K562 (cell line): Measurements from ENCODE around the gene RBM34. TPM values are rescaled to one million over a fixed set of nuclear protein-coding genes. Genes with fewer than 3 reads are reported as not detected.

Experiments used
- BCL6 ChIP-seq: fragments of 250-450 bp; sonication (Bioruptor Pico); IDR thresholded peaks from 2 replicates; pipeline ENCODE4 v1.4.0; 2020
- CEBPZ ChIP-seq: fragments of 150-350 bp; IDR thresholded peaks from 2 replicates; pipeline ENCODE4 v1.6.1; 2014; ENCODE audit warnings: low read depth, mild to moderate bottlenecking, low read length, borderline replicate concordance
- FOXM1 ChIP-seq, 2 experiments: fragments of 450-650 bp in 1 of 2; sonication (generic) in 1 of 2; formaldehyde crosslinking in 1 of 2; IDR thresholded peaks; 2 replicates each; pipeline versions ENCODE4 v1.6.1 to v1.9.0; 2017 to 2022; ENCODE audit warnings: low read depth in 2 of 2, mild to moderate bottlenecking in 2 of 2, missing genetic modification reagents in 1 of 2, moderate library complexity in 1 of 2
- GATAD2A ChIP-seq: fragments of 450-650 bp; IDR thresholded peaks from 2 replicates; pipeline ENCODE4 v1.6.1; 2017
- ILK ChIP-seq: fragments of 450-650 bp; IDR thresholded peaks from 2 replicates; pipeline ENCODE4 v1.6.1; 2016; ENCODE audit warnings: missing genetic modification characterization, low read depth, mild to moderate bottlenecking, missing compliant biosample characterization, moderate library complexity, borderline replicate concordance
- JUNB ChIP-seq: fragments of 450-650 bp; formaldehyde crosslinking; conservative IDR thresholded peaks from 2 replicates; pipeline ENCODE4 v1.4.0; 2020; ENCODE audit warnings: mild to moderate bottlenecking
- MAZ ChIP-seq, 2 experiments: fragments of 450-650 bp in 1 of 2; sonication (generic) in 1 of 2; formaldehyde crosslinking; IDR thresholded peaks in 1 of 2; conservative IDR thresholded peaks in 1 of 2; 2 replicates each; pipeline versions ENCODE4 v1.4.0 to v1.5.0; 2020; ENCODE audit warnings: mild to moderate bottlenecking in 1 of 2, missing genetic modification reagents in 1 of 2
- MXI1 ChIP-seq: IDR thresholded peaks from 2 replicates; pipeline ENCODE4 v1.6.1; 2011; ENCODE audit warnings: low read depth, mild to moderate bottlenecking, improper control_type of control experiment, low read length
- NONO ChIP-seq, 2 experiments: fragments of 200-400 bp in 1 of 2; fragments of 450-650 bp in 1 of 2; formaldehyde crosslinking in 1 of 2; IDR thresholded peaks; 2 replicates each; pipeline ENCODE4 v1.6.1; 2017; ENCODE audit warnings: low read depth in 2 of 2, mild to moderate bottlenecking in 2 of 2, moderate library complexity in 2 of 2, low read length in 1 of 2
- NR2F6 ChIP-seq: fragments of 450-650 bp; formaldehyde crosslinking; IDR thresholded peaks from 2 replicates; pipeline ENCODE4 v1.4.0; 2020; ENCODE audit warnings: mild to moderate bottlenecking
- OTX1 ChIP-seq: fragments of 450-650 bp; formaldehyde crosslinking; IDR thresholded peaks from 2 replicates; pipeline ENCODE4 v1.4.0; 2022; ENCODE audit warnings: mild to moderate bottlenecking
- SIN3A ChIP-seq, 2 experiments: fragments of 150-350 bp in 1 of 2; IDR thresholded peaks; 2 replicates each; pipeline ENCODE4 v1.6.1; 2011 to 2016; ENCODE audit warnings: borderline replicate concordance in 2 of 2, low read depth in 2 of 2, low read length in 2 of 2, mild to moderate bottlenecking in 2 of 2, moderate library complexity in 2 of 2; ENCODE audit not compliant: control insufficient read depth in 1 of 2
- SOX6 ChIP-seq: fragments of 450-650 bp; IDR thresholded peaks from 2 replicates; pipeline ENCODE4 v1.6.1; 2014; ENCODE audit warnings: mild to moderate bottlenecking
- TAF1 ChIP-seq: IDR thresholded peaks from 2 replicates; pipeline ENCODE4 v1.6.1; 2011; ENCODE audit warnings: mild to moderate bottlenecking, low read length, moderate library complexity; ENCODE audit not compliant: insufficient read depth, control insufficient read depth, severe bottlenecking; ENCODE audit errors: extremely low read depth
- ZKSCAN1 ChIP-seq: fragments of 150-350 bp; IDR thresholded peaks from 2 replicates; pipeline ENCODE4 v1.6.1; 2016; ENCODE audit warnings: low read depth, low read length
- ZNF695 ChIP-seq: fragments of 450-650 bp; formaldehyde crosslinking; IDR thresholded peaks from 2 replicates; pipeline ENCODE4 v1.4.0; 2020; ENCODE audit warnings: mild to moderate bottlenecking, moderate library complexity
- ZNF717 ChIP-seq: fragments of 250-450 bp; sonication (Bioruptor Pico); IDR thresholded peaks from 2 replicates; pipeline ENCODE4 v1.5.0; 2021
- polyA plus RNA-seq, 8 experiments: library from polyadenylated mRNA; depleted of rRNA in 4 of 8; stranded (reverse) in 5 of 8; unstranded in 3 of 8; fragments of >200 nt; fragmentation: Nextera tagmentation in 2 of 8; fragmentation: Illumina TruSeq in 1 of 8; extraction: Ambion mirVana in 2 of 8; extraction: Trizol in 1 of 8; gene quantifications; 2 replicates each; pipeline versions ENCODE4 v1.2.1 to v1.2.3, GENCODE V29; 2011 to 2014; ENCODE audit warnings: inconsistent platforms in 1 of 8, missing spikeins in 1 of 8
- total RNA-seq, 7 experiments: library from RNA; depleted of rRNA in 6 of 7; stranded (reverse); fragments of >200 nt in 6 of 7; fragmentation: Illumina TruSeq in 2 of 7; extraction: Trizol in 2 of 7; gene quantifications; 2 replicates each; pipeline versions ENCODE4 v1.2.1 to v1.2.3, GENCODE V29; 2011 to 2021; ENCODE audit warnings: low replicate concordance in 1 of 7
- TF ChIP-seq, protein P1 (sequence below): fragments of 250-450 bp; sonication (Bioruptor Pico); IDR thresholded peaks from 2 replicates; pipeline ENCODE4 v1.8.0; 2022; ENCODE audit warnings: inconsistent platforms
- TF ChIP-seq, protein P2 (sequence below): fragments of 250-450 bp; sonication (Bioruptor Pico); IDR thresholded peaks from 2 replicates; pipeline ENCODE4 v1.8.0; 2022; ENCODE audit warnings: inconsistent platforms, mild to moderate bottlenecking, moderate library complexity, borderline replicate concordance

RBM34 gene
- total and polyA plus RNA-seq, 9 of the 15 experiments (the other 6 are each of a cell fraction or from before 2014, with no cell fraction given): 64.0 to 178 (median 124) TPM

DNA sequence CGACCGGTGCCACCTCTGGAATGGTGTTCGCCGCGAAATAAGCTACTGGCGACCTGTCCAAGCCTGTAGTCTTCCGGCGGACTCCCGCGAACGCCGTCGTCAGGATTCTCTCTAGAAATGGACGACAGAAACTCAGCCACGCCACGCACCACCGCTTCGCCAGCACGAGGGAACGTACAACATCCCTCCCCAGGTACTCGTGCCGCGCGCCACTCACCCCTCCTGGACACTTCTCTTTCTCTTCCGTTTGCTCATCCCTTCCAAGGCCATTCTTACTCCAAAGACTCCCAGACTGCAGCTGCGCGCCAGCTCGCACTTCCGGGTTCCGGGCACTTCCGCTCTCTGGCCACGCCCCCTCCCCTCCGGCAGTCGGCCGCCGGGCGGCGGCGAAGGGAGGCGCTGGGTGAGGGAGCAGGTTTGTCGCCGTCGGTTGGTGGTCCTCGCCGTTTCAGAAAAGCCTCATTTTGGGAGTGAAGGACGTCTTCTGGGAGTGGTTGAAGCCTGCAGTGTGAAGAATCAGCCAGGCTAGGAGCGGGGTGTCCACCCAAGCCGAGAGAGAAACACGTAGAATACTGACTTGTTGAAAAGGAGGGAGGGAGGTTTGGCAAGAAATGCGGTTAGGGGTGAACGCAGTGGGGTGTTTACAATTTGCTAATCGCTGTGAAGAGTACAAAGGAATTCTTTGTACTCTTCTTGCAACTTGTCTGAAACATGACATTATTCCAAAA lies at the start of gene RBM34 (continued):
- TF ChIP-seq CEBPZ (peak; percentile 6; the same call in 1 of the 2 replicates), ZKSCAN1 (no peak), GATAD2A (peak; percentile 71; the same call in 1 of the 2 replicates), SOX6 (peak; percentile 61), JUNB (CRISPR knock-in tag) (no peak), NR2F6 (CRISPR knock-in tag) (peak; percentile 28; the same call in 1 of the 2 replicates), MXI1 (peak; percentile 75), TAF1 (peak; percentile 100), BCL6 (CRISPR knock-in tag) (no peak), MAZ (CRISPR knock-in tag; conservative IDR thresholded peaks at IDR 0.05 in 1 of 2, IDR thresholded peaks at IDR 0.05 in 1 of 2) (peak; percentile 85 to 91), ILK (tag) (no peak), ZNF717 (CRISPR knock-in tag) (no peak), OTX1 (peak; percentile 92), NONO (IDR thresholded peaks at IDR 0.05; ENCODE audit: low read depth in 2 of 2, low read length in 1 of 2) (no peak), ZNF695 (0 out of 2 replicates have a peak, but pooled peaks have one; percentile 74), FOXM1 (IDR thresholded peaks at IDR 0.05; ENCODE audit: low read depth) (no peak), FOXM1 (CRISPR knock-in tag; IDR thresholded peaks at IDR 0.05; ENCODE audit: low read depth) (no peak), SIN3A (IDR thresholded peaks at IDR 0.05; ENCODE audit: borderline replicate concordance in 2 of 2, control insufficient read depth in 1 of 2, low read depth in 2 of 2, low read length in 2 of 2) (peak; percentile 94 to 96; a peak in 3 of 4 replicates)
- TF ChIP-seq, protein P1, sequence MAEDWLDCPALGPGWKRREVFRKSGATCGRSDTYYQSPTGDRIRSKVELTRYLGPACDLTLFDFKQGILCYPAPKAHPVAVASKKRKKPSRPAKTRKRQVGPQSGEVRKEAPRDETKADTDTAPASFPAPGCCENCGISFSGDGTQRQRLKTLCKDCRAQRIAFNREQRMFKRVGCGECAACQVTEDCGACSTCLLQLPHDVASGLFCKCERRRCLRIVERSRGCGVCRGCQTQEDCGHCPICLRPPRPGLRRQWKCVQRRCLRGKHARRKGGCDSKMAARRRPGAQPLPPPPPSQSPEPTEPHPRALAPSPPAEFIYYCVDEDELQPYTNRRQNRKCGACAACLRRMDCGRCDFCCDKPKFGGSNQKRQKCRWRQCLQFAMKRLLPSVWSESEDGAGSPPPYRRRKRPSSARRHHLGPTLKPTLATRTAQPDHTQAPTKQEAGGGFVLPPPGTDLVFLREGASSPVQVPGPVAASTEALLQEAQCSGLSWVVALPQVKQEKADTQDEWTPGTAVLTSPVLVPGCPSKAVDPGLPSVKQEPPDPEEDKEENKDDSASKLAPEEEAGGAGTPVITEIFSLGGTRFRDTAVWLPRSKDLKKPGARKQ: no peak
- TF ChIP-seq, protein P2, sequence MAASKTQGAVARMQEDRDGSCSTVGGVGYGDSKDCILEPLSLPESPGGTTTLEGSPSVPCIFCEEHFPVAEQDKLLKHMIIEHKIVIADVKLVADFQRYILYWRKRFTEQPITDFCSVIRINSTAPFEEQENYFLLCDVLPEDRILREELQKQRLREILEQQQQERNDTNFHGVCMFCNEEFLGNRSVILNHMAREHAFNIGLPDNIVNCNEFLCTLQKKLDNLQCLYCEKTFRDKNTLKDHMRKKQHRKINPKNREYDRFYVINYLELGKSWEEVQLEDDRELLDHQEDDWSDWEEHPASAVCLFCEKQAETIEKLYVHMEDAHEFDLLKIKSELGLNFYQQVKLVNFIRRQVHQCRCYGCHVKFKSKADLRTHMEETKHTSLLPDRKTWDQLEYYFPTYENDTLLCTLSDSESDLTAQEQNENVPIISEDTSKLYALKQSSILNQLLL (CRISPR knock-in tag): no peak
